Measurements from ENCODE around the gene EXOG.

DNA sequence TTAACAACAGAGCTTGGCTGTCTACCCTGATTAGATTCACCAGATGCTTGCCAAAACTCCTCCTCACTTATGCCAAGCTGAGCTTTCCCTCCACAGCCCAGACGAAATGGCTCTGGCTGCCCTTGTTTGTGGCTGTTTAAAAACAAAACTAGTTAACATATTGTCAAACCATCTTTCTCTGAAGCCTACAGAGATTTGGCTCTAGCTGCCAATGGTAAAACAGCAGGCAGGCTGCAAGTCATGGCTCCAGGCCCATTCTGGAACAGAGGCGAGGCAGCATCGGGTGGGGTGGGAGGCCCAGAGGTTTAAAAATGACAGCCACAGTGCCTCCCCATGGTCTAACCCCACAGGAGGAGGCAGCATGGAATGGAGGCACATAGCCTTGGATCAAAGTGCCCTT lies 77.4 kb downstream of the EXOG start:
- TF ChIP-seq, protein P1, sequence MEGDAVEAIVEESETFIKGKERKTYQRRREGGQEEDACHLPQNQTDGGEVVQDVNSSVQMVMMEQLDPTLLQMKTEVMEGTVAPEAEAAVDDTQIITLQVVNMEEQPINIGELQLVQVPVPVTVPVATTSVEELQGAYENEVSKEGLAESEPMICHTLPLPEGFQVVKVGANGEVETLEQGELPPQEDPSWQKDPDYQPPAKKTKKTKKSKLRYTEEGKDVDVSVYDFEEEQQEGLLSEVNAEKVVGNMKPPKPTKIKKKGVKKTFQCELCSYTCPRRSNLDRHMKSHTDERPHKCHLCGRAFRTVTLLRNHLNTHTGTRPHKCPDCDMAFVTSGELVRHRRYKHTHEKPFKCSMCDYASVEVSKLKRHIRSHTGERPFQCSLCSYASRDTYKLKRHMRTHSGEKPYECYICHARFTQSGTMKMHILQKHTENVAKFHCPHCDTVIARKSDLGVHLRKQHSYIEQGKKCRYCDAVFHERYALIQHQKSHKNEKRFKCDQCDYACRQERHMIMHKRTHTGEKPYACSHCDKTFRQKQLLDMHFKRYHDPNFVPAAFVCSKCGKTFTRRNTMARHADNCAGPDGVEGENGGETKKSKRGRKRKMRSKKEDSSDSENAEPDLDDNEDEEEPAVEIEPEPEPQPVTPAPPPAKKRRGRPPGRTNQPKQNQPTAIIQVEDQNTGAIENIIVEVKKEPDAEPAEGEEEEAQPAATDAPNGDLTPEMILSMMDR (conservative IDR thresholded peaks at IDR 0.05 in 1 of 2, IDR thresholded peaks at IDR 0.05 in 1 of 2; ENCODE audit: low read depth in 1 of 2, low read length in 2 of 2): no peak
- no peak for TF ChIP-seq EZH2 (IDR thresholded peaks at IDR 0.05; ENCODE audit: low read length, missing control alignments)

All from fibroblast of lung (primary cell).